HG03571 (cell line): ENCODE data around the gene CETN3.

Source experiments
- ATAC-seq: cut with Tn5 transposase; IDR thresholded peaks from one replicate; pipeline ENCODE4 v1.9.1; 2021; ENCODE audit not compliant: unreplicated experiment

CETN3 gene

DNA sequence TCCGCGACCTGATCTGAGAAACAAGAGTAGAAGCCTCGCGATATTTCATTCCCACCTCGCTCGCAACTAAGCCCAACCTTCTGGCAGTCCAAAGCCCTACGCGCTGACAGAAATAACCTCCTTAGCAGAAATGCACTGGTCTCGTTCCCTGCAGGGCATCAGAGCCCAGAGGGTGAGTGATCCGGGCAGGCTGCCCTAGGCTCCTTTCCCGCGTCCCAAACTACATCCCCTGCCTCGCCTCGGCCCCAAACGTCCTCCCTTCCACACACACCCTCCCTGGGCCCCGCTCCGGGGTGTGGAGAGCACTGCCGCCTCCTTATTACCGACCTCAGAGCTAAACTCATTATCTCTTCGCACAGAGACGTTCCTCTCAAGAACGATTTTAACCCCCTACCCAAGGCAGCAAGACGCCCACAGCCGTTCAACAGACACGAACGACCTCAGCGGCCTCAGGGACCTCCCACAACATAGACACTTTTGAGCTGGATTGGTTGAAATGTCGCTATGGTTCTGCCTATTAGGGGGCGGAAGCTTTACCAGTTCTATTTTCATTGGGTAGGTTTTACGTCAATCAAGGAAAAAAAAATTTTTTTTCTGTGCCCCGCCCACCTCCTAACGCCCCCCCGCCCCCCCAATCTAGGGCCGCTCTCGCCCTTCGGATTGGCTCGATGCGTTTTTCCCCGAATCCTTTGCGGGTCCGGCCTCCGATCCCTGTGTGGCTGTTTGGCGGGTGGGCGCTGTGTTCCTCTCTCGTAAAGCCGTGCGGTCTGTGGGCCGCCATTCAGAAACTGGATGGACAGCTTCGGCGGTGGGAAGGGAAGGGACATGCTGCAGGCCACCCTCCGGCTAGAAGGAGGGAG, at the start of gene CETN3:
TSS of gene CETN3 (minus strand) at position 439 of the 860 bp plus-strand sequence. CDS start at position 344, 95 bp downstream.
- ATAC-seq: peak; percentile 93

DNA sequence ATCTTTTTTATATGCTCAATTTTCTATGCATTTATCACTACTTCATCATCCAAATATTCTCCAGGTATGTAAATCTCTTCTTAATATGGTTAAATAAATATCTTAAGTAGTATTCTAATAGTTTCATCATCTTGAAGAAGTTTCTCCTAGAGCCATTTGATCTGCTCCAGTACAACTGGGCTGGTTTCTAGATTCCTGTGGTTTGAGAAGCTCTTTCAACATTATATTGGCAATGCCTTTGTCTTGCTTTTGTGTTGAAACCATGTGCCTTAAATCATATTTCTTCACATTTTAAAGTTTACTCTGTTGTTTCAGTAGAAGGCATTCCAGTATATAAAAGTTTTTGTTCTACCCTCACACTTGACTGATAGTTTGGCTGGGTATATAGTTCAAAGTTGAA, 37.4 kb upstream of the CETN3 start:
- no peak for ATAC-seq

DNA sequence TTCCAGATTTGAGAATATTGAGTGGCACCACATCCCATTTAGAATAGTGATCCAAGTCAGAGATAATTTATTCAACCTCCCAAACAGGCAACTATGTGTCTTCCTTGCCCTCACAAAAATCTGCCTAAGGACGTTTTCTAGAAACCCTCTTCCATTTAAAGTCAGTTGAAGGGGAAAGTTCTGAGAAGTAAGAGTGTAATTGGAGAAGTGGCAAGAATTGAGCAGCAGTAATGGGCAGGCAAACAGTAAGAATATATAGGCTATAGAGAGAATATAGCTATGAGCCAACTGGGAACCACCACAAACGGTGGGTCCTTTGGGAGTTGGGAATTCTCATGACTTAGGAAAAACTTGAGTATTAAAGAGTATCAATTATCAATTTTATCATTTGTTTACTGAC, 31.1 kb upstream of the CETN3 start:
- ATAC-seq: no peak

DNA sequence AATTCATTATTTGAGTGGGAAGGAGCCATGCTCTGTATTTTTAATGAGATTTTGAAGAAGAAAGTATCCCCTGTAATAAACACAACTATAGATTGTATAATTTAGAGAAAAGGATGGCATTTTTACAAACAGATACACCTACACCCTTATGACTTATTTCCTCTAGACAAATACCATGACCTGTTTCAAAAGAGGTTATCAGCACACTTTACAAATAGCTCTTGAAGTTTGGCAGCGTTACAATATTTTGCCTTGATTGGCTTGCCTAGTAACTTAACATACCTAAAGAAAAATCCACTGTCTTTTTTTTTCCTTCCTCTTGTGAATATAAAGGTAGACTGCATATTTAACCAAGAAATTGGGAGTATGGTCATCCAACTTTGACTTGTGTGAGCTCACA, 28.5 kb upstream of the CETN3 start:
- ATAC-seq: no peak

DNA sequence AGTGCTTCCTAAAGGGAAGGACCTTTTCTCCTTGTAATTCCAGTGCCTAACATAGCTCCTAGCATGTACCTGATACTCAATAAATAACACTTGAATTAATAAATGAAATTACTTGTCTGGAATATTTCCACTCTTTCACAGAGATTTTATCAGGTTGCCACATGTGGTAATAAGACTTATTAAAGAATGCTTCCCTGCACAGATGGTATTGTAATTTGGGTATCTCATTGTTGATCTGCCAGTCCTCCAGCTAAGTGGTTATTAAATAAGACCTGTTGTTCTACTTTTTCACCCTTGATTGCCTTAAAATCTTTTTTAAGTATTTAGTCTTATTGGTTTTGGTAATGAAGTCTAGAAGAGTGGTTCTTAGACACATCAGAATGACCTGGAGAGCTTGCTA, 28.1 kb upstream of the CETN3 start:
- no peak for ATAC-seq

DNA sequence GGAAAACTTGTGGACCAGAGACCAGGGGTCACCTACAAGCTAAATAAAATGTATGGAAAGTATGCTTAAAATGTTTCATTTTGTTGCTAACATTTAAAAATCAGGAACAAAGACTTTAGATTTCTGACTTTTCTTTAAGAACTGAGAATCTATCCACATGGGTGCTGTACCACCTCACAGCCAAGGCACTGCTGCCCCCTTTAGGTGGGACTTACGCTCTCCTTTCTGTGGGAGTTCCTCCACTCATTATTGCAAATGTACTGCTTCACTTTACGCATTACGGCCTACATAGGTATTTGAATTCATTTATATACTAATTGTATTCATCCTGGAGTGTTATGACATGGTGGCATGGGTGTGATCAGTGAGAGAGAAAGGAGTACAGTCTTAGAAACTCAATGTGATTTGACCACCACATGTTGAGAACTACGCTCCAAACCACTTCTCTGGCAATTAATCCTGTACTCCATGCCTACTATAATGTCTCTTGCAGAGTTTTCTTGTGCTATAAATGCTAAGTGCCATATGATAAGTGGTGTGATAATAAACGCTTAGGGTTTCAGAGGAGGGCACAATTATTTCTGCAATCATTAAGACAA, 24.7 kb upstream of the CETN3 start:
- ATAC-seq: no peak

DNA sequence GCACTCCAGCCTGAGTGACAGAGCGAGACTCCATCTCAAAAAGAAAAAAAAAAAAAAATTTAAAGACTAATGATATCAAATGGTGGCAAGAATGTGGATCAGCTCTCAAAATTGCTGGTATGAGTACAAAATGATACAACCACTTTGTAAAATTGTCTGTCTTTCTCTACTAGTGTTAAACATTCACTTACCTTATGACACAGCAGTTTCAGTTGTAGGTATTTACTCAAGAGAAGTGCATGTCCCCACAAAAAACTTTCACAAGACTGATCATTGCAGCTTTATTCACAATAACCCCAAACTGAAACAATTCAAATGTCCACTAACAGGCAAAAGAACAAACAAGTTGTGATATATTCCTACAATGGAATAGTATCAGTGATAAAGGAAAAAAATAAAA, 14.7 kb upstream of the CETN3 start:
- no peak for ATAC-seq

DNA sequence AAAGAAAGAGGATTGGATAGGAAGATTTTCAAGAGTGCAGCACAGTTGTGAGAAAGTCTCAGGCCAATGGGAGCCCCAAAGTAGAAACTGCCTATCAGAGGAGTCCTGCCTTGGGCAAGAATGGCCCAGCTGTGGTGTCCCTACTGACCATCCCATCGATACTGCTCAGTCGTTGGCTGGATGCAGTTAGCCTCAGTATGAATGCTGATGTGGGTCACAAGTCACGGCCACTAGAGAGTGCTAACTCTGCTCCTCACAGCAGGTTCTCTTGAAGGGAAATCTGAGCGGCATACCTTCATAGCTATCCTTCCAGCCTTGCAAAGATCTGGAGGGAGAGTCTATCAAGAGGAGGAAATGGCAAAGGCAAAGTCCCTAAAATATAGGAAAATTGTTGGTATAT, 11.6 kb upstream of the CETN3 start:
- ATAC-seq: no peak

DNA sequence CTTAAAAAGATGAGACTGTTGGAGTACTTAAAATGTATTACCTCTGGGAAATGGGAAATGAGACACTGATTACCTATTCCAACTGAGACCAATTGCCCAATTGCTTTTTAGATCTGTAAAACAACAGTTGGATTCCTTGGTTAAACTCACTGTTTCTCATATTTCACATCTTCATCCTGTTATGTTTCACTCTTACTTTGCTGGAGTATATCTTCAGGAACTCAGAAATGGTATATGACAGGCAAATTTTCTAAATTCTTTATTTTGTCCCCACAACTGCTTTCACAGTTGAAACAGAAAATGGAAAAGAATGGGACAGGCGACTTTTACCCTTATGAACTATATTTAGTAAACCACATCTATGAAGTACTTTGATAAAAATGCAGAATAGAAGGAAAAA, 8.7 kb upstream of the CETN3 start:
- no peak for ATAC-seq

DNA sequence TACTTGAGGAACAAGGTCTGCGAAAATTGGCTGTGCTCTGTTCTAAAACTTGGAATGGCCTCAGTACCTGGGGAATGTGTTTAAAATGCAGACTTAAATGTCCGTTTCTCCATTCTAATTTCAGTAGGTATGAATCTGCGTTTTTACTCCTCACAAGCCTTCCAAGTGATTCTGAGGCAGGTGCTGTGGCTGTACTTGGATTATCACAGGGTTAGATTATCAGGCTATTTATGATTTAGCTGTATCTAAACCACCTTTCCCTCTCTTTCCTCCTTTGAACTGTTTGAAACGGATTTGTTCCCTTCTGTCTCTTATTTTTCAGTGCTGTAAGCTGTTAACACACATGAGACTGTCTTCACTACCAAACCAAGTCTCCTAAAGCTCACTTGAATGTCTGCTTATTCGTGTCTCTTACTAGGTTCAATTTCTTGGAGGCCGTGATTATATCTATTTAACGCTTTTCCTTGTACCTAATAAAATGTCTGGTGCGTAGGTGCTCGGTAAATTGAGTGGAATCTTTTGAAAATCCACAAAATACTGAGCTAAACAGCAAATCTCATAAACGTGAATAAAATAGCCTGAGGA, 714 bp upstream of the CETN3 start:
- ATAC-seq: no peak

DNA sequence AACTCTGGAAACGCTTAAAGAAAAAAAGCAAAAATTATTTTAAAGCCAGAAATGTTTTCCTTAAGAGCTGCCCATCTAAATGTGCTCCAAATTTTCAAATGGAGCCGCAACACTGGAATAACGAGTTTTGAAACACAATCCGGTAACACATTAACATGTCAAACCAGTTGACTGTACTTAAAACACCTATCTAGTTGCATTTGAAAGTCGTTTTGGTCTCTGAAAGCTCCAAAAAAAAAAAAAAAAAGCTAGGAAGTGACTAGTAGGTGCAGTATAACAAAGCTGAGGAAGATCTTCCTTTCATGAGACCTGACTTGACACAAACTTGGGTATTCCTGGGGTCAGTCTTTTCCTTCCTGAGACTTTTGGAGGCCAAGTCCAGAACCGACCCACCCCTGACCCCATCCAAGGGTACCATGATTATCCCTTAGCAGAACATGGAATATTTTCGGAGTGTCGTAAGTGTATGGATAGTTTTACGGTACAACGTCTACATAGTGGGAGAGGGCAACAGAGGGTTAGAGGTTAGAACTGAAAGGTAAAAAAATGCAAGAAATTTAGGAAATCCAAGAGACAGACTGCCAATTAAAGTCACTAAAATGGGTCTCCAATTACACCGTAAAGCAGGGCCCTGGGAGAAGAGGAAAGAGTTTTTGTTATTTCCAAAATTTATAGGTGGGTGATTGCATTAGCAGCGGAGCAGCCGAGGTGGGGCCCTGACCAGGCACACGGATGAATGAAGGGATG, 812 bp downstream of the CETN3 start:
- no peak for ATAC-seq

DNA sequence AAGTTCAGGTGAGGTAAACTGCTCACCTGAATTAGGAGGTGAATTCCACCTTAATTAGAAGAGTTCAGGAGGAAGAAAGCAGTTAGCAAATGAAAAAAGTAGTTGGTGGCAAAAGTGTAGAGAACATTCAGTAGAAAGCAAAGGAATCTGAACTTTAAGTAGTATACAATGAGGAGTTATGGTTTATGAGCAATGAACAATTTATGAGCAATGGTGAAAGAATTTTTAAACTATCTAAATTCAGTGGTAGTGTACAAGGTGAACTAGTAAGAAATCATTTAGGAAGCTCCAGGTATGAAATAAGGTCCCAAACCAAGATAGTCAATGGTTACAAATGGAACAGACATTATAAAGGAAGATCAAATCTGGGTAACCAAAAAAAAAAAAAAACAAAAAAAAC, 3.1 kb downstream of the CETN3 start:
- ATAC-seq: no peak

DNA sequence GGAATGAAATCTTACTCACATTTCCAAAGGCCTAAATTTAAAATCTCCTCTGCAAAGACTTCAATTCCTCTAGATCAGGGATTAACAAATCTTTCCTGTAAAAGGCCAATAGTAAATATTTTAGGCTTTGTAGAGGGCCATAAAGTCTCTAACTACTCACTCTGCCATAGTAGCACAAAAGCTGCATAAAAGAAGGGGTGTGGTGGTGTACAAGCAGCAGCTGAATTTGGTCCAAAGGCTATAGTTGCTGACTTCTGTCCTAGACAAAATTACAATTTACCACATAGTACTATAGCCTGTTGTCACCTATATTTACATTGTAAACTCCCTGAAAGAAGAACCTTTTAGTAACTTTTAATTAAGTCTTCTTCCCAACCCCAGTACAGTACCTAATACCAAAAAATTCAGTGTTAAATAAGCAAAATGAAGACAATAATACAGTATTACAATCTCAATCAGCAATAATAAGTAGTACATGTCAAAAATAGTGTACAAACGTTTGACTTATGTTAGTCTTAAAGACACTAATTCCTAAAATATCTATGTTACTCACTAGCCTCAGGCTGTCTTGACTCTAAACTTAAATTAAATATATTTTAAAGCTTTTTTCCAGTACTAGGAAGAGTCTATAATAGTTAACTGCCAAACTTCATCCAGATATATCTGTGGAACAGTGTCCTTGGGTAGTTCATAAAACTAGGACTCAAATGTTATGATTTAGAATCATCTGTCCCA, 6.9 kb downstream of the CETN3 start:
- no peak for ATAC-seq

DNA sequence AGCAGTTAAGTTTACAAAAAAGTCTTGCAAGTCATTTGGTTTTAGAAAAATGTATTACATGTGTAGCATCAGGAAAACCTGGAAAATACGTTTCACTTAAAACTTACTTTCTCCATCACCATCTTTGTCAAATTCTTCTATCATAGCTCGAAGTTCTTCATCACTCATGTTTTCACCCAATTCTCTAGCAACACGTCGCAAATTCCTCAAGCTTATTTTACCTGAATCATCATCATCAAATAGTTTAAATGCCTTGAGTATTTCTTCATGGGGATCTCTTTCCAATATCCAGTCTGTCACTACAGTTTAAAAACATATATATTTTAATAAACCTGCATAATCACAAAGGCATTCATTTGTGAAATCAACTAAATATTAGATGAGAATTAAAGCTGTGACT, 10.3 kb downstream of the CETN3 start:
- ATAC-seq: no peak

DNA sequence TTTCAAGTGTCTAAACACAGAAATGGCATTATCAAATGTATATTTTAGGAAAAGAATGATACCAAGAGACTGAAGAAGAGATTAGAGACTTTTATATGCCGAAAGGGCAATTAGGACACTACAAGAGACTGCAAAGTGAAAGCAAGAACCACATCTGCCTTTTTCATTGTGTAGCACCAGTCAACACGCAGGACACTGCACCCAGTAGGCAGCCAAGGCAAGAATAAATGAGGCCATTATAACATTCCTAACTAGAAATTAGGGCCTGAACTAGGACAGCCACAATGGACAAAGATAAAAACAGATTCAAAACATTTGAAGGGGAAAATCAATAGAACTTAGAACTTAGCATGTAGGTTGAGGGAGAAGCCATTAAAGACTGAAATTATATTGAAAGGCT, 10.8 kb downstream of the CETN3 start:
- no peak for ATAC-seq

DNA sequence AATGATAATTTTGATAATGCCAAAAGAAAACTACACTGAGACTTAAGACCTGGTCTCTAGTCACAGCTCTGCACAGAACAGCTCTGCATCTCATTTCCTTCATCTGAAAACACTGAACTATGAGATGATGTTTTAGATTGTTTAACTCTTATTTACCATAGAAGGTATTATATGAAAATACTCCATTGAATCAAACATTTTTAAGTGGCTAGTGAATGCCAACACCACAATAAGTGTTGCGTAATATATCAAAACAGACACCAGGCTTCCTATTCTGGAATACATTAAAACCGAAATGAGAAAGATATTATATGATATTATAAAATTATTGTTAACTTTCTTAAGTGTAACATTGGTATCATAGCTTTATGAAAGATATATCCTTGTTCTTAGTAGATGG, 14.6 kb downstream of the CETN3 start:
- no peak for ATAC-seq

DNA sequence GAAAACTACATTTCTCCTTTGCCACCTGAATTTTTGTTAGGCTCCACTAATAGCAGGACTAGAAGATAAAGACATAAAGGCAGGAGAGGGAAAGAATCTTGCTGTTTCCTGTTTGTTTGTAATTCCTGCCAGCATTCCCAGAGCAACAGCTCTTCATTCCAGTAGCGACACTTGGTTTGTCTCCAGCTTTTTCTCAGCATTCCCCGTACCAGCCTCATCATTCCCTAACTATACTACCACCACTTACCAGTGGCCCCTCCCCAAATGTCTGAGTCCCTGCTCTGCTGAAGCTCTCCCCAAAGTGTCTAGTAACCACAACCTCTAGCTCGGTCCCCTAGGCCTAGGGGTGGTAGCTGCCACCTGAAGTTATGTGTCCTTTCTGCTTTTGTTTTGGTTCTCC, 18.6 kb downstream of the CETN3 start:
- ATAC-seq: no peak

DNA sequence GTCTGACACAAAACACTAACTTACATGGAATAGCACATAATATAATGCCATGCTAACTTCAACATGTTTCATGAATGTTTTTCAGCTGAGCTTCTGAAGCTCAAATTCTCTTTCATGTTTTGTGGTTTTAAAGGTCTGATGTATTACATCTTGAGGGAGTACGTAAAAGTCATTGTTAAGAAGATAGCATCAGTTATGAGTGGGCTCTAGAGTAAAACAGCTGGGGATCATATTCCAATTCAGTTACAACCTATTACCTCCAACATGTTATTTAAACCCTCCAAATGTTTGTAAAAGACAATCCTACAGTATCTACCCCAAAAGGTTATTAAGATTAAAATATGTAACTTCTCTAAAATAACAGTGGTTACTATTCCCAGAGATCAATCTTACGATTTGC, 19.2 kb downstream of the CETN3 start:
- ATAC-seq: no peak

DNA sequence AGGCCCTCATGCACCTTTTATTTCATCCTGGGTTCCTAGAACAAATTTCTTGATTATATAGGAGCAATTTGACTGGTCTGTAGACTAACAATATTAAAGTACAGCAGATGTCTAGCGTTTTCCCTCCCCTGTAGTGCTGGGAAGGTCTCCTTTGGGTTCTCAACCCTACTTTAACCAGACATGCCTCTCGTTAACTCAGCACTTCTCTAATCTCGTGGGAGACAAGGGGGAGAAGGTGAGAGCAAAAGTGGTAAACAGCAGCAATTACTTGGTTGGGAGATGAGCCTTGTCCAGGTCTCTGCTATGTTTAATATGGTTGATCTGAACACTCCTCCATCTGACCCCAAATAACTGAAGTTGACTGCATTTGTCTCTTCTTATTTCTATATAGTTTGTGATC, 22.0 kb downstream of the CETN3 start:
- no peak for ATAC-seq

DNA sequence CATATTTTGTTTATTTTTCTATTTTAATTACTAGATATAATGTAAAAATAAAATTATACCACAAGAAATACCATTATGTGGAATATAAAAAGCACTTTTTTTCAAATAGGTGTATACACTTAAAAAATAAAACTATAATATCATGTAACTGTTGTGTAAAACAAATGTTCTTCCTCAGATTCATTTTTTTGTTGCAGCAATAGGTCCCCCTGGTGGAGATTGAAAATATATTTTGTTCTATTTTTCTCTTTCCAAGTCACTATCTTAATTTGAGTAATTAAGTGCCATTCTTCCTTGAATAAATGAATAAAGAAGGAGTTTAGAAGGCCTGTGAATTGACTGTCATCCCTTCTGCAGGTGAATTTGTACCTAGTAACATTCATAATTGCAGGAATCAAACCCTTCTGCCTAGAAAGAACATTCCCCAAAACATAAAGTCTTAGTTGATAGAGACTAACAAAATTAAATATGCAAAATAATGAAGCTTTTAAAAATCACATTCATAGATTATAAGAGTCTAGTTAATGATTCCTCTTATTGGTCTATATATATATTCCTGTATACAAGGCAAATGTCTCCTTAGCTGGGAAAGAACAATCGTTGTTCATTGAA, 23.4 kb downstream of the CETN3 start:
- no peak for ATAC-seq

DNA sequence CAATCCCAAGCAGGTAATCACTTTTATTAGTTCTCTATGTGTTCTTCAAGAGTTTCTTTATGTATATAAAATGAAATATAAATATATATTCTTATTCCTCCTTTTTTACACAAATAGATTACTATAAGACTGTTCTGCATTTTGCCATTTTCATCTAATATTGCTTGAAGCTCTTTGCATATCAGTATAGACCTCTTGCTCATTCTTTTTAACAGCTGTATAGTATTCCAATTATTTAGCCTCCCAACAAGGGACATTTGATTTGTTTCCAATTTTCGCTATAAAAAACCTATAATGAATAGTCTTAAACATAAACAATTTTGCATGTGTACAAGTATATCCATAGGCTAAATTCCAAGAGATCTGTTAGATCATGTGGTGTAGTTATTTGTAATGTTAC, 25.2 kb downstream of the CETN3 start:
- ATAC-seq: no peak
